Frontal cortex (tissue), 4 donors: ENCODE results near the gene NR2F2. TPM values are rescaled to one million over a fixed set of nuclear protein-coding genes. Genes with fewer than 3 reads are reported as not detected.
A peak's percentile ranks its signal among the peaks of the same experiment; 100 is the strongest.

Source experiments
- DNase-seq, 2 donors: peaks; one replicate each; pipeline ENCODE4 v3.0.0; 2012; ENCODE audit warnings: low spot score in 2 of 2
- FAIRE-seq: peaks from 2 replicates; lab custom pipeline; 2012; peaks lifted over from hg19 to GRCh38; lab: Jason Lieb, UNC
- total RNA-seq: library from RNA; depleted of rRNA; stranded (reverse); fragments of >200 nt; gene quantifications from one replicate; pipeline ENCODE4 v1.2.3, GENCODE V29; 2014
- donor health status: control.
- donor health status: control.
- donor health status: control.

NR2F2 gene
- total RNA-seq, 1 donor from 2014 or later = 4.9 TPM

- FAIRE-seq (no peak), DNase-seq (no peak)
These were observed 10.4 kb downstream of the NR2F2 start for GRCh38 chr15:96340598-96341512.

DNA sequence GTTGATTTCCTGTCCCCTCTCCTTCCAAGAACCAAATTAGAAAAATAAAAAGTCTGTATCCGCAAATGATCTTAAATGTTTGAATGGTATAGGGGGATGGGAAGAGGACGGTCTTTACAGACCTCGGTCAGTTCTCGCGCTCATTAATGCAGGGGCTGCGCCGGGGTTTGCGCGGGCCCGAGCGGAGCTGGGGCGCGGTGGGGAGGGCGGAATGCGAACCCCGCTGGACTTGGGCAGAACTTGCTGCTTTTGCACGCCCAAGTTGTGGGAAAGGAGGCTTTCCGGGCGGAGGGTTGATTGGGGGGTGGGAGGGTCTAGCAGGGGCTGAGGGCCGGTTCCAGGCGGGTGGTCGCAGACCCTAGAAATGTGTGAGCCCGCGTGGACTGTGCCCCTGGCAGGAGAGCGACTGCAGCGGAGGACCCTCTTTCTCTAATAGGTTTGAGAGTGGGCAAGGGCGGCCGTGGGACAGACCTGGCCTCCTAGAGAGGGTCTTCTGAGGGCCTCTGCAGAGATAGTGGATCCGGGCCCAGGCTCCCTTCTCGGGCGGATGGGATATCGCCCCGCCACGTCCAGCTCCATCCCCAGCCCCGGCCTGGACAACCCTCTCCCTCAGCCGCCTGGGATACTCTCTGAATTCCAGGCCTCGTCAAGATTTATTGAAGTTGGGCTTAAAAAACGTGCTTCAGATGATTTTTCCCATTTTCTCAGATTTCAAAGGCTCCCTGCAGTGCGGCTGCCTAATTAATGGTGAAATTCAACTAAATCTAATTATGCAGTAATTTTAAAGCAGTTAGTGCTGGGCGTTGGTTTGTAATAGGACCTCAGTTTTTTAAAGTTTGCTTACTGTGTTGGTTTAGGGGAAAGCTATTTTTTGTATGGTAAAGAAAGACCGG, 11.3 kb downstream of the NR2F2 start:
- FAIRE-seq (no peak), DNase-seq (no peak)

DNA sequence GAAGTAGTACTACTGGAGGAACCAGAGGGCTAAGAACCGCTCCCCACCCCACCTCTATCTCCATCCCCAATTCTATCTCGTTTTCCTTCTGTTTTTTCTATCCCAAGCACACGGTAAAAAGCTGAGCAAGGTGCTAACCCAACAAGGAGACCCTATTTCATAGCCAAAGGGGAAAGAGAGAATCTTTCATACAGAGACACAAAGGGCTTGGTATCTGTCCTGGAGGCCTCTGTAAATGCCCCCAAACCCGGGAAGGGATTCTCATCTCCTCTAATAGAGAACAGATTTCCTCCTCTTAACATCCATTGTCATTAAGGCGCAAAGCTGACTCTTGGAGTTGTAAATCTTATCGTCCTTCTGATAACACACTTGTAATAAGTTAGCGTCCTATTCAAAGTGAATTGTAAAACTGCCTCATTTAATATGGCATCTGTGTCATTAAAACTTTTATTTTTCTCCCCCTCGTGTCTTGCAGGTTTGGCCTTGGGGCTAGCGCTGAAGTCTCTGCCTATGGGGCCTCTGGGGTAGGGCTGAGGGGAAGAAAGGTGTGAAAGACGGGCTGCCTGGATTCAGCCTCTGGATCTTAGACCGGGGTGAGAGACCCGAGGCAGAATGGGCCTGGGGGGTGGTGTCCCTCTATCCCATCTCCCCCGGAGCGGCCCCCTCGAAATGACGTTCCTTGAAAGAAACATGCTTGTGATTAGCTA, 12.1 kb downstream of the NR2F2 start:
- FAIRE-seq = no peak
- DNase-seq = no peak

- no peak for DNase-seq
These were observed 12.9 kb downstream of the NR2F2 start for GRCh38 chr15:96343113-96344059.

DNA sequence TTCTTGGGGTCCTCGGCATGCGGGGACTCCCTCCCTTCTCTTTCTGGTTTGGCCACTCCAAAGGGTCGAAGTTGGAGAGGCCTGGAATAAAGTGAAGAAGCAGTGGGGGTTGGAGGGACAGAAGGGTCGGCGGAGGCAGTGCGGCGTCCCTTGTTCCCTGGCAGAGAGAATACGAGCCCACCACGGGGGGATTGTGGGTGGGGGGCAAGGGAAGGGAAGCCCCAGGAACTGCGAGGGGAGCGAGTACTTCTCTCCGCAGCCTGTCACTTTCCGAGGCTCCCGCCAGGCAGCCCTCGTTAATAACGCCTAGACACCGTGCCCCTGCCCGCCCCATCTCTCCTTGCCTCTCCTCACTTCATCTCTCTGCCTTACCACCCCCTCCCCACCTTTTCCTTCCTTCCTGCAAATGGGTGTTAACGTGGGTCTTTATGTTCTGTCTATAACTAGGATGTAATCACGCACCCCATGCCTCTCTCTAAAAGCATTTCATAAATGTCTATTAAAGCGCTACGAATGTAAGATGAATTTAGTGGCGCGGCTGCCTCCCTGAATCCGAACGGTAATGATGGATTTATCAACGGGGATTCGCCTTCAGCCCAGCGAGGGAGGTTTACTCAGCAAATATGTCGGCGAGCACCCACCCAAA, 13.7 kb downstream of the NR2F2 start:
- DNase-seq (no peak), FAIRE-seq (no peak)

More at GRCh38 chr15:96343113-96344059, 12.9 kb downstream of the NR2F2 start:
- no peak for FAIRE-seq

DNA sequence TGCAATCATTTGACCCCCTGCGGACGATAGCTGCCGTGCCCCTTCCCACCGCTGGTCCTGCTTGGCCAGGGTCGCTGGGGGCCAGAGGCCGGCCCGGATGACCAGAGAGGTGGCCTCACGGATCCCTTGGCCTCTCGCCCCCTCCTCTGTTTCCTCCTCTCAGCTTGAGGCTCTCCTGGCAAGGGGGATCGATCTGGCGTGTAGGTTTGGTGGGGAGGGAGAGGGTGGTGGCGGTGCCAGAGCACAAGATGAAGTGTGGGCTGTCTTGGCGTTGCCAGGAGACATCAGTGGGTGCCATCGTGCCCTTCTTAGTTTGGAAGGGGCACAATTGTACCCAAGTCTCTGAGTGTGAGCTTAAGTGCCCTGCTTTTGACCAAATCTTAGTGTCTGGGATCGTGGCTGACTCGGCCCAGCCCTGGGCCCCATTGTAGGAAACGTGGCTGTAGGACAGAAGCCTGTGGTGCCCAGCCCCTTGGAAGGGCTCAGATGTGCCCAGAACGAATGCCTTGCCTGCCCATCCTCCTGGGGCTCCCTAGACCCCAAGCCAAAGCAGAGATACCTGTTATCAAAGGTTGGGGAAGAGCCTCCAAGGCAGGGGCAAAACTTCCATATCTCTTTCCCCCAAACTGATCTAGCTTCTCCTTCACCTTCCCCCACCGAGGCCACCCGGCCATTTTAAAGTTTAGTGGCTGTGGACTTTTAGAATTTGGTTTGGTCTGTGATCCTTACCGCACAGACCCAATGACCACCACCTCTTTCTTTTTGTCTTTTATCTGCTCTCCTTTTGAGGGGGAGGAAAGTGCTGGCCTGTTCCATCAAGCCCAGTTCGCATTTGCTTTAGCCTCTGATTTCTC, 14.4 kb downstream of the NR2F2 start:
- DNase-seq (no peak), FAIRE-seq (no peak)

DNA sequence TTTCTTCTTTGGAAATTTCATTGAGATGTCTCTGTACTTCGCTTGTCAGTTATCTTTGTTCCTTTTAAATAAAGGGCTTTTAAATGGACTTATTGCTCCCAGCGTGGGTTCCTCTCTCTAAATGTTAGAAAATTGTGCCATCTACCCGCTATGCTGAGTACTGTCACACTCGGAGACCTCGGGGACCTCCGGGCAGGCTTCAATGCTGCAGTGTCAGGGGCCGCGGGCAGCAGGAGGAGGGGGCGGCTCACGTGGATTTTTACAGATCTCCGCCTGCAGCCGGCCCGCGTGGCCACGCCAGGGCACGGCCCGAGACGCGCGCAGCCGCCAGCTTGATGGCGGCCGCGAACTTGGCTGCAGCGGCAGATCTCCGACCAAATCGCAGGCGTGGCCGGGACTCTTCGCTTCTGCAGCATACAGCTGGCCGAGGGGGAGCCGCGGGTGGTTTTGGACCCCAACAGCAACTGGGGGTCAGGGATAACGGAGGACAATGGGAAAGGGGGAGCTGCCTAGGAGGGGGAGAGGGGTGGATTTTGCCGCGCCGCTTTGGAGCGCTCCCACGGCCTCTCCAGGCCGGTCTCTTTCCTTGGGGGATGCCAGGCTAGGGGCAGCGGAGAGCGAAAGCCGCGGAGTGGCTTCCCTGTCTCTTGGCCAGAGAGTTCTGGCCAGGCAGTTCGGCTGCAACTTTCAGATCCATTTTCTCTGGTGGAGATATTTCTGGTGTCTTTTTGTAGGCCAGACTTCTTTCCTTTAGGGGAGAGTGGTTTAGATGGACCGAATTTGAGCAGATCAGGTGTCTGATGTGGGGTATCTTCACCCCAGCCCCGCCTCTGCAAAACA, 15.3 kb downstream of the NR2F2 start:
- no peak for FAIRE-seq
- DNase-seq = peak; percentile 86

DNA sequence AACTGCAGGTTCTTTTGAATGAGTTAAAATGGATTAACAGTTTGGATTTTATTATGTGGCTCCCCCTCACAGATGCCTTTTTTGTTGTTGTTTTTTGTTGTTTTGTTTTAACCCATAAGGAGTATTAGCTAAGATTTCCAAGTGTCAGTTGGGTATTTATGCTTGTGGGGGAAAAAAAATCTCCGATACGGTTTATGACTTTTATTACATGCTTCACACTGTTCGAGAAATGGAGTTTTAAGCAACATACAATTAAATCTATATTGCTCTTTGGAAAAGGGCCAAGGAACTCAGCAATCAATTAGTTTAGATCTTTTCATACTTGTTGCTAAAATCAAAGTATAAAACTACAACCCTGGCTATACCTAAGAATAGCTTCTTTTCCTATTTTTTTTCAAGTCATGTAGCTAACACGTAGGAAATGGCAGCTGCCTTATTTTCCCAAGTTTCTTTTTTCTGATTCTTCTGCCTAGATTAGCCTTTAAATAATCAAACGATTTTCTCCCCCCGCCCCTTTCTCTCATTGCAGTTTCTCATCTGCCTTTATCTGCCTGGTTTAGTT, 16.0 kb downstream of the NR2F2 start:
- FAIRE-seq (no peak), DNase-seq (no peak)

DNA sequence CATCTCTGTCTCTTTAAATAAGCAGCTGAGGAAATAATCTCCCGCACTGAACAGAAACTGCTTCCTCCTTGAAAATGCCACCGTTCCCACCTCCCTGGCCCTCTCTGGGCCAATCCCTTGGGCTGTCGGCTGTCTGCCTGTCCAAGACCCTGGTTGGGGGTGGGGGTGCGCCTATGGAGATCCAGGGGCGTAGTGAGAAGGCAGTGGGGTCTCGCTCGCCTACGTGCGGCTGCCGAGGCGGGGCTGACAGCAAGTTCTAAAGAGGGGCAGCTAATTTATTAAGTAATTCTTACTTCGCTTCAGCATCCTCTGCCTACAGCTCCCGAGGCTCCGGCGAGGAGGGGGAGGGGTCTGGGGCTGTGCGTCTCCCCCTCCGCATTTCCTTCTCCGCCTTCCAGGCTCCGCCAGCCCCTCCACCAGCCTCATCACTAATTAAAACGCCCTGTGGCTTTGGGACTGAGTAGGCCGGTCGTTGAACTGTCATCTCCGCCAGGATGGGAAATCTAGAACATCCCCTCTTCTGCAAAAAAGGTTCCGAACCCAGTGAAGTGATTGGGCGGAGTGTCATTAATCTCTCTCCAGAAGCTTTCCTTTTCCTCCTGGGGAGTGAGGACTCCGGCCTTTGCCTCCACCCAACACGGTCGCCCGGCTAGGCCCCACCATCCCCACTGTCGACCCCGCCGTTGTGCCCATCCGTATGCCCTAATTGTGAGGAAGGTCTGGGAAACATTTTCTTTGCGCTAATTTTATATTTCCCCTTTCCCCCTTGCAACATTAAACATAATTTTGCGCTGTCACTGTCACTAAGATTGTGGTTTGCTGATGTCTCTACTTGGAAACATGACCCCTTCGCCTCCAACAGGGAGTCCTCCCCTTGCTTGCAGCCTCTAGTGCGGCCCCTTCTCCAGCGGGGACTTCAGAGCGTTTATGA, 16.9 kb downstream of the NR2F2 start:
- no peak for DNase-seq

GRCh38 chr15:96348112-96349027, 17.9 kb downstream of the NR2F2 start:
- no peak for FAIRE-seq
- DNase-seq = no peak

More for the DNA sequence above, 16.9 kb downstream of the NR2F2 start:
- FAIRE-seq = no peak

DNA sequence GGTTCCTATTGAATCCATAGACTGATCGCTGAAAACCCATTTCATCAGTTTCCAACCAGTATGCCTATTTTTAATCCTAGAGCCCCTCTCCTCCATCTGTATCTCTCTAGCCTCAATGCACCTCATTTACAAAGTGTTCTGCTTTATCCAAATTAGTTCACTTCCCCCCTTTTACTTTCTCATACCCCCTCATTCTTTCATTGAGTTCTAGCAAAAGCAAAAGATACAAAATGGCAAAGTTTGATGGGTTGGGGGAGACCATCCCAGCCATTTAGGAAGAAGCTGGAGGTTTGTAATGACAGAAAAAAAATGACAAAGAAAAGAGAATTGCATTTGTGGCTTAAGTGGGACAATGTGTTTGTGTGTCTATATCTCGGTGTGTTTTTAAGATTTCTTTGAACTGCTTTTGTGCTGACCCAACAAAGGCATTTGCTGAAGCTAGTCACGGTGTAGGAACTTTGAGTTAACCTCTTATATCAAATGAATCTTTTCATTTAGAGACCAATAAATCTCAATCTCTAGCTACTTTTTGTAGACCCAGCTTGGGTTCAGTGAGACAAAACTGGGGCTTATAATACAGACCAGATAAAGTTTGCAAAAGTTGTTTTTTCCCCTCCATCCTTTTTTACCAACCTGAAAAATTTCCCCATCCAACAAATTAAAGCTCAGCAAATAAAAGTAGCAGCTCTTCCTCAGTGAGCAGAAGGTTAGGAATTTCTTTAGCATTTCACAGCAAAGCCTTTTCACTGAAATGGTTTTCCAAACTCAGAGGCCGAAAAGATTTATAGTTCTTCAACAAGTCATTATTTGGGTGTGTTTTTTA, 18.7 kb downstream of the NR2F2 start:
- FAIRE-seq (no peak), DNase-seq (no peak)

DNA sequence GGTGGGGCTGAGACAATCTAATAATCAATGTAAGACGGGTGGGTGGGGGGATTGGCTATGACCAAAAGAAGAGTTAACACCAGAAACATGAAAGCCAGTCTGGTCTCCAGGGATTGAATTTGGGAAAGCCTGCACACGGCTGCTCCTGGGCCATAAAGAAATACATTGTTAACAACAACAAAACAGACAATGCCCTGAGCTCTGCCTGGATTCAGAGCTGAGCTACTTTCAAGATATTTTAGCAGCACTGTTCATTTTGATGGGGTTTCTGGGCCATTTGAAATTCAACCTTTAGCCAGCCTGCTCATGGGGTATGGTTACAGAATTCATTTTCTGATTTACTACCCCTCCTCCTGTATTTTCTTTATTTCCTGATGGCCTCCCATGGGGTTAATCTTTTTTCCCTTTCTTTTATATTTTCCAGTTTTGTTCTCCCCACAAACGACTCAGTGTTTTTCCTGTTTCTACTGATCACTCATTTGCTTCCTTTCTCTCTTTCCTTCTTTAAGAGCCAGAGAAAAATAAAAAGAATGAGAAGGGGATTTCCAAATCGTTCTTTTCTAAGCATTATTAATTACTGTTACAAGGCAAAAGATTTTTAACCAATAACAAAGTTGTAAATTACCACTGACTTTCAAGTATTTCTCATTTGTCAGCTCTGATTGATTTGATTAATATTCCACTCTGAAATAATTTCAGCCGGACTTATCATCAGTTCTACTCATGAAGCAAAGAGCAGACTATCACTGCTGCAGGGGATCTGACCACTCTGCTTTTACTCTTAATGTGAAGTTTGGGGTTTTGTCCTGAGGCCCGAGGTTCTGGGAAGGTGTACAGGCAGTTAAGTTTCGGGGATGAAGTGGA, 19.6 kb downstream of the NR2F2 start:
- DNase-seq (no peak), FAIRE-seq (no peak)
